C4-2B (cell line): ENCODE measurements around the gene ABCA9.

Experiments
- ZFX ChIP-seq: fragments of 450-650 bp; IDR thresholded peaks from 2 replicates; pipeline ENCODE4 v1.6.1; 2017
- TF ChIP-seq, protein P1 (sequence below): fragments of 450-650 bp; conservative IDR thresholded peaks from 2 replicates; pipeline ENCODE4 v1.5.1; 2017; ENCODE audit warnings: mild to moderate bottlenecking

DNA sequence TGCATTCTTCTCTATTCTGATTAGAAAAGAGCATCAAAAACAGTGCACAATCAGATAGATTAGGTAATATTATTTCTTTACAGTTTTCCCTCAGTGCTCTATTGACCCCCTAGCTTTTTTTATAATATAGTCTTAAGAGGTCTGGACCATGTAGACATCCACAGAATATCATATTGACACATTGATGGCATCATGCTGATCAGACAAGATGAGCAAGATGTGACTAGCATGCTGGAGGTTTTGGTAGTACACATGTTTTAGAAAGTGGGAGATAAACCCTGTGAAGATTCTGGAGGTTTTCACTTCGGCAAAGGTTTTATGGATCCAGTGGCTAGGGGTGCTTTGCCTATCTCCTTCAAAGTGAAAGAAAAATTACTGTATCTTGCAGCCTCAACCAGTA, 102.8 kb downstream of the ABCA9 start:
- TF ChIP-seq, protein P1, sequence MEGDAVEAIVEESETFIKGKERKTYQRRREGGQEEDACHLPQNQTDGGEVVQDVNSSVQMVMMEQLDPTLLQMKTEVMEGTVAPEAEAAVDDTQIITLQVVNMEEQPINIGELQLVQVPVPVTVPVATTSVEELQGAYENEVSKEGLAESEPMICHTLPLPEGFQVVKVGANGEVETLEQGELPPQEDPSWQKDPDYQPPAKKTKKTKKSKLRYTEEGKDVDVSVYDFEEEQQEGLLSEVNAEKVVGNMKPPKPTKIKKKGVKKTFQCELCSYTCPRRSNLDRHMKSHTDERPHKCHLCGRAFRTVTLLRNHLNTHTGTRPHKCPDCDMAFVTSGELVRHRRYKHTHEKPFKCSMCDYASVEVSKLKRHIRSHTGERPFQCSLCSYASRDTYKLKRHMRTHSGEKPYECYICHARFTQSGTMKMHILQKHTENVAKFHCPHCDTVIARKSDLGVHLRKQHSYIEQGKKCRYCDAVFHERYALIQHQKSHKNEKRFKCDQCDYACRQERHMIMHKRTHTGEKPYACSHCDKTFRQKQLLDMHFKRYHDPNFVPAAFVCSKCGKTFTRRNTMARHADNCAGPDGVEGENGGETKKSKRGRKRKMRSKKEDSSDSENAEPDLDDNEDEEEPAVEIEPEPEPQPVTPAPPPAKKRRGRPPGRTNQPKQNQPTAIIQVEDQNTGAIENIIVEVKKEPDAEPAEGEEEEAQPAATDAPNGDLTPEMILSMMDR, result no peak
- no peak for TF ChIP-seq ZFX
